Activated CD8-positive, alpha-beta T cell treated with anti-CD3 and anti-CD28 coated beads, Interleukin-2, amount 10 ng/mL, durations not matched to agents 7 days and 5 days (primary cell): ENCODE data around the gene GLRX. TPM values are rescaled to one million over a fixed set of nuclear protein-coding genes. Genes with fewer than 3 reads are reported as not detected.

Experiments
- ATAC-seq: fragments of 150-1000 bp; cut with Tn5 transposase; one replicate; pipeline ENCODE4 v1.10.0; 2021; ENCODE audit warnings: moderate library complexity
- CTCF ChIA-PET: fragments of 350-600 bp; sonication (Branson Sonifier 250); formaldehyde crosslinking; loops from one replicate; lab custom pipeline; 2021; ENCODE audit warnings: antibody characterized with exemption; lab: Charles Lee
- POLR2A ChIA-PET: fragments of 350-600 bp; sonication (Branson Sonifier 250); formaldehyde crosslinking; loops from one replicate; lab custom pipeline; 2021; ENCODE audit warnings: antibody characterized with exemption; lab: Charles Lee
- DNase-seq: peaks from one replicate; pipeline ENCODE4 v3.0.0-alpha.2; 2020
- H3K27ac Mint-ChIP-seq: one replicate; pipeline ENCODE4 v1.8.0; 2021; ENCODE audit warnings: mild to moderate bottlenecking, mixed read lengths
- H3K27me3 Mint-ChIP-seq: one replicate; pipeline ENCODE4 v1.8.0; 2021; ENCODE audit warnings: low read depth, mixed read lengths
- H3K36me3 Mint-ChIP-seq: one replicate; pipeline ENCODE4 v1.8.0; 2021; ENCODE audit warnings: low read depth, mixed read lengths
- H3K4me1 Mint-ChIP-seq: one replicate; pipeline ENCODE4 v1.8.0; 2021; ENCODE audit warnings: low read depth, mixed read lengths
- H3K4me3 Mint-ChIP-seq: one replicate; pipeline ENCODE4 v1.8.0; 2021; ENCODE audit warnings: mild to moderate bottlenecking, mixed read lengths
- H3K9me3 Mint-ChIP-seq: one replicate; pipeline ENCODE4 v1.8.0; 2022; ENCODE audit warnings: mixed read lengths; ENCODE audit not compliant: insufficient read depth
- total RNA-seq, 2 experiments: library from RNA; stranded (reverse); gene quantifications; one replicate each; pipeline ENCODE4 v1.2.3, GENCODE V29; 2021

GLRX gene
- total RNA-seq, 2 experiments from 2014 or later: 65.4 to 67.4 TPM

DNA sequence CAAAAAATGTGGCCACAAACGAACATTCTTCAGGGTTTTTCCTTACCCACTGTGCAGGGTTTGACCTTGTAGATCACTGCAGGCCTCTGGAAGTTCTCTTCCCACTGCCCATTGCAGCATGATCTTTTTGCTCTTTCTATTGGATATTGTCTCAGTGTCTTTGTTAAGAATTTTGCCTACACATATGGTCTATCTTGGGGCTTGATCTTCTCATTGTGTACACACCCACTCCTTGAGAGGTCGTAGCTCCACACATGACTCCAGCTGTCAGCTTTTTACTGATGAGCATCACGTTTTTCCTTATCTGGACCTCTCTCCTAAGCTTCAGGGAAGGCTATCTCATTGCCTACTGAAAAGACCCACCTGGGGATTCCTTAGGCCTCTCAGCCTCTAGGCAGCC lies 3.0 kb upstream of the GLRX start:
- ChIA-PET POLR2A (interaction anchor here (5.7 to 6.7 kb wide), 2 partner anchors 10 to 17 kb away, joined by 46 to 53 read pairs; no protein-coding TSS in a partner anchor), CTCF (interaction anchor here (3.3 to 9.8 kb wide), 3 partner anchors 11 to 44 kb away, joined by 38 to 130 read pairs (median 111); no protein-coding TSS in a partner anchor)
- Mint-ChIP-seq H3K4me1 (peaks cover 52% of the 10 kb centered on the region), H3K4me3 (no peak overlapping the region), H3K27me3 (no peaks in the 10 kb centered on the region), H3K36me3 (peaks cover 8% of the 10 kb centered on the region), H3K27ac (peak overlapping the region; percentile 58), H3K9me3 (no peaks in the 10 kb centered on the region)
- no peak for ATAC-seq
- no peak for DNase-seq

- no peaks in the 10 kb centered on the region for H3K27me3 Mint-ChIP-seq
- H3K4me1 Mint-ChIP-seq: peaks cover 55% of the 10 kb centered on the region
- peak overlapping the region; percentile 97 for H3K4me3 Mint-ChIP-seq
- CTCF ChIA-PET: interaction anchor here (1.1 to 9.8 kb wide), 7 partner anchors 8 to 160 kb away, joined by 3 to 130 read pairs (median 18); no protein-coding TSS in a partner anchor
- H3K9me3 Mint-ChIP-seq: no peaks in the 10 kb centered on the region
- ATAC-seq (no peak), DNase-seq (no peak)
- H3K27ac Mint-ChIP-seq: peak overlapping the region; percentile 88
- peaks cover 8% of the 10 kb centered on the region for H3K36me3 Mint-ChIP-seq
- POLR2A ChIA-PET: interaction anchor here (1.0 to 6.7 kb wide), 5 partner anchors 8 to 838 kb away, joined by 3 to 53 read pairs (median 4); partner anchors contain the start of gene CAST
Measured at GRCh38 chr5:95824747-95825146, 2.2 kb upstream of the GLRX start.

GRCh38 chr5:95823738-95824609 lies 1.4 kb upstream of the GLRX start:
- H3K4me1 Mint-ChIP-seq: peaks cover 61% of the 10 kb centered on the region
- no peaks in the 10 kb centered on the region for H3K27me3 Mint-ChIP-seq
- H3K36me3 Mint-ChIP-seq: peaks cover 11% of the 10 kb centered on the region
- ChIA-PET CTCF (interaction anchor here (0.6 to 9.8 kb wide), 12 partner anchors 8 to 513 kb away, joined by 3 to 130 read pairs (median 6); no protein-coding TSS in a partner anchor), POLR2A (interaction anchor here (1.0 to 6.7 kb wide), 7 partner anchors 8 to 839 kb away, joined by 3 to 53 read pairs (median 4); partner anchors contain the start of gene CAST)
- DNase-seq (peak; percentile 86), ATAC-seq (peak; percentile 80)
- H3K9me3 Mint-ChIP-seq: no peaks in the 10 kb centered on the region
- H3K27ac Mint-ChIP-seq: peak overlapping the region; percentile 88
- H3K4me3 Mint-ChIP-seq: peak overlapping the region; percentile 97

DNA sequence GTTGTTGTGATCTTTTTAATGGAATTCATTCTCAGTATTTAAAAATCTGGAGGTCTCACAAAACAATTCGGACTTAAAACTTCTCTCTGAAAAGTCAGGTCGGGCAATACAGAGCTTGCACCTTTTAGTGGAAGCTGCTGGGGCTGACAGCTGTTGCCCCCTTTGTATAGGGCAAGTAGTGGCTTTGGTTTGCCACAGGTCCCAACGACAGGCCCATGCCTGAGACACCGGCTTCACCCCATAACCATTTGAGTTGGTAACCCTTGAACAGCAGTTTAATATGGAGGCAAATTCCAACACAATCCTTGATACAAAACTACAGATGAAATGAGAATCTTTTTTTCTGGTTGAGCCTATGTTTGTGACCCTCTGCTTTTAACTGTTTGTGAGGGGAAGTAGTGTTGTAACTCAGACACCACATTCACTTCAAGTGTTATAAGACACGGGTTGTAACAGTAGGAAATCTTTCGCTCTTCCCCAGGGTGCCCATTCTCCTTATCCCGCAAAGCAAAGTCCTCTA lies 752 bp upstream of the GLRX start:
- H3K36me3 Mint-ChIP-seq: peaks cover 17% of the 10 kb centered on the region
- peak overlapping the region; percentile 88 for H3K27ac Mint-ChIP-seq
- ChIA-PET CTCF (interaction anchor here (1.3 to 9.8 kb wide), 11 partner anchors 9 to 179 kb away, joined by 3 to 130 read pairs (median 9); no protein-coding TSS in a partner anchor), POLR2A (interaction anchor here (1.0 to 6.7 kb wide), 7 partner anchors 8 to 839 kb away, joined by 3 to 53 read pairs (median 4); partner anchors contain the start of gene CAST)
- no peak for DNase-seq
- H3K9me3 Mint-ChIP-seq: no peaks in the 10 kb centered on the region
- H3K4me3 Mint-ChIP-seq: peak overlapping the region; percentile 97
- ATAC-seq: peak; percentile 6
- peaks cover 68% of the 10 kb centered on the region for H3K4me1 Mint-ChIP-seq
- no peaks in the 10 kb centered on the region for H3K27me3 Mint-ChIP-seq

DNA sequence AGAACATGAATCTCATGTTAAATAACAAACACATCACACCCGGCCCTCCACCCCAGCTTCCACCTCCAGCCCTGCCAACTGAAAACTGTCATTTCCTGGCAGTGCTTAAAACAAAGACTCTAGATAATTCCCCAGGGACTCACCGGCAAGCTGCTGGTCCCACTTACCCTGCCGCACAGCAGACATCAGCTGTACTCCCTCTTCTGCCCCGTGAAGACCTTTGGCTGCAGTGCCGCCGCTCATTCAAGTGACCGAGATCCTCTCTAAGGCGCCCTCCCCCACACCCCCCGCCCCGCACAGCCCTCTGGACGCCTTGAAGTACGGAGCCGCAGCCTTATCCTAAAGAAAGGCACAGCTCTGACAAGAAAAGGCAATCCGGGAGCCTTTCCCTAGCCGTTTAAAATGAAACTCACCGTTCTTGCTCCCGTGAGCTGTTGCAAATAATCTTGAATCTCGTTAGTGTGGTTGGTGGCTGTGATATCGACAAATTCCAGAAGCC lies 434 bp downstream of the GLRX start:
- DNase-seq (peak; percentile 51), ATAC-seq (peak; percentile 14)
- H3K9me3 Mint-ChIP-seq: no peaks in the 10 kb centered on the region
- POLR2A ChIA-PET: interaction anchor here (0.8 to 6.7 kb wide), 6 partner anchors 9 to 26 kb away, joined by 3 to 53 read pairs (median 4); no protein-coding TSS in a partner anchor
- H3K36me3 Mint-ChIP-seq: peaks cover 21% of the 10 kb centered on the region
- H3K4me1 Mint-ChIP-seq: peaks cover 71% of the 10 kb centered on the region
- peak overlapping the region; percentile 88 for H3K27ac Mint-ChIP-seq
- no peaks in the 10 kb centered on the region for H3K27me3 Mint-ChIP-seq
- H3K4me3 Mint-ChIP-seq: peak overlapping the region; percentile 97
- CTCF ChIA-PET: interaction anchor here (0.6 to 9.8 kb wide), 14 partner anchors 9 to 178 kb away, joined by 3 to 130 read pairs (median 6); no protein-coding TSS in a partner anchor

DNA sequence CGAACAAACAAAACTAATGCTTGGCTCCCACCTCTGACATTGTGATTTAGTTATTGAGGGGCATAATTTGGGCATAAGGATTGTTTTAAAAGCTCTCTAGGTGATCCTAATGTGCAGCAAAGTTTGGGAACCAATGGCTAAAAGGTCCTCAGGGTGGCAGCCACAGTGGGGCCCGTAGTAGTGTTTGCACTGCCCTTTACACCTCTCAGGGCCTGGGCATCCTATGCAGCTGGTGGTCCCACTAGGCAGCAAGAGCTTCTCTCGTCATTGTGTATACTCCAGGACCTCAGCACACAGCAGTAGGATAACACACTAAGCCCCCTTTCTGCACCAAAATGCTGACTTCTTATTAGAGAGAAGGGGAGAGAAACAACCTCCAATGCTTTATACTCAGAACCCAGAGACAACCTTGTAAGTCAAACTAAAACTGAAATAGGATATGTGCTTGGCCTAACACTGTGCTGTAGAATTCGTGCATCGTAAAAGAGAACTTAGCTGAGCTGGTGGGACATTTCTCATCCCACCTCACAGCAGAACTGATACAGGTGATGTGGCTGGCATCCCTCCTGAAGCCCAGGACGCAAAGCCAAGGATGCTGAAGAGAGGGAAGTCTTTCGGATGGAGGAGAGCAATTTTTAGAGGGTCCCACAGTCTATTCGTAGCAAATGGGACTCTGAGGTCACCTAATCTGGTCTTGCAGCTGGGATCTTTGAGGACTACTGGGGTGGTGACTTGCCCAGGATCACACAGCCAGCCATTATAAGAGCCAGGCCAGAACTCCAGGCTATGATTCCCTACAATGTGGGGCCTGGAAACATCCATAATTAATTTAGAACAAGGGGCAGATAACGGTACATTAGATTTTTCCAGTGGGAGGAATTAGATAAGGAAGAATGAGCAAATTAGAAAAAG lies 1.2 kb downstream of the GLRX start:
- CTCF ChIA-PET: interaction anchor here (0.6 to 9.8 kb wide), 10 partner anchors 9 to 177 kb away, joined by 3 to 130 read pairs (median 6); no protein-coding TSS in a partner anchor
- ATAC-seq (no peak), DNase-seq (no peak)
- Mint-ChIP-seq H3K36me3 (peaks cover 25% of the 10 kb centered on the region), H3K9me3 (no peaks in the 10 kb centered on the region), H3K27me3 (no peaks in the 10 kb centered on the region), H3K4me3 (peak overlapping the region; percentile 97), H3K4me1 (peaks cover 78% of the 10 kb centered on the region), H3K27ac (peak overlapping the region; percentile 88)
- POLR2A ChIA-PET: interaction anchor here (0.8 to 6.7 kb wide), 5 partner anchors 9 to 177 kb away, joined by 3 to 53 read pairs (median 3); no protein-coding TSS in a partner anchor

GRCh38 chr5:95818181-95819147 lies 4.1 kb downstream of the GLRX start:
- POLR2A ChIA-PET: interaction anchor here (0.7 to 6.7 kb wide), 4 partner anchors 9 to 29 kb away, joined by 3 to 53 read pairs (median 3); no protein-coding TSS in a partner anchor
- Mint-ChIP-seq H3K4me3 (peak overlapping the region; percentile 69), H3K27ac (peak overlapping the region; percentile 69), H3K36me3 (peaks cover 52% of the 10 kb centered on the region), H3K4me1 (peaks cover 74% of the 10 kb centered on the region), H3K9me3 (no peaks in the 10 kb centered on the region), H3K27me3 (no peaks in the 10 kb centered on the region)
- DNase-seq (no peak), ATAC-seq (peak; percentile 21)
- CTCF ChIA-PET: interaction anchor here (0.9 to 9.8 kb wide), 13 partner anchors 10 to 195 kb away, joined by 3 to 130 read pairs (median 4); no protein-coding TSS in a partner anchor

DNA sequence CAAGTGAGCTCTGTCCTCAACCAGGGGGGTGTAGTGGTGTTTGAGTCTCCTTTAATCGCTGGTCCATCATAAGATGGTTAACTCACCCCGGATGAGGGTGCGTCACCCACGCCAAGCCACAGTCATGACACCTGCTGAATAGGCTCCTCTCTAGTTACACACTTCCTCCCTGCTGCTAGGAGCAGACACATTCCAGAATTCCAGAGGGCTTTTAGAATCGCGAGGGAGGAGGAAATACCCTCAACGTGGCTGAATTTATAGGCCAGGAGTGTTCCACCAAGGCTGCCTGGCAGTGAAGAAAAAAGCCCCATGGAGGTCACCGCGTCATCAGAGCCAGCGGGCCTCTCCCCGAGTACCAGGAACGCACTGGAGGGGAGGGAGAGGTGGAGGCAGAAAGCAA lies 5.1 kb downstream of the GLRX start:
- ATAC-seq (no peak), DNase-seq (no peak)
- H3K27me3 Mint-ChIP-seq: no peaks in the 10 kb centered on the region
- H3K36me3 Mint-ChIP-seq: peaks cover 59% of the 10 kb centered on the region
- H3K4me3 Mint-ChIP-seq: peak overlapping the region; percentile 69
- no peaks in the 10 kb centered on the region for H3K9me3 Mint-ChIP-seq
- CTCF ChIA-PET: interaction anchor here (0.9 to 9.8 kb wide), 10 partner anchors 9 to 1052 kb away, joined by 3 to 130 read pairs (median 4); no protein-coding TSS in a partner anchor
- POLR2A ChIA-PET: interaction anchor here (1.0 to 1.3 kb wide), 2 partner anchors 8 to 17 kb away, joined by 3 read pairs; no protein-coding TSS in a partner anchor
- H3K4me1 Mint-ChIP-seq: peaks cover 76% of the 10 kb centered on the region
- peak overlapping the region; percentile 69 for H3K27ac Mint-ChIP-seq

- peak overlapping the region; percentile 69 for H3K4me3 Mint-ChIP-seq
- H3K4me1 Mint-ChIP-seq: peaks cover 82% of the 10 kb centered on the region
- H3K27ac Mint-ChIP-seq: peak overlapping the region; percentile 6
- ATAC-seq: no peak
- no peaks in the 10 kb centered on the region for H3K27me3 Mint-ChIP-seq
- H3K9me3 Mint-ChIP-seq: no peaks in the 10 kb centered on the region
- ChIA-PET POLR2A (no interaction called here), CTCF (interaction anchor here (0.8 to 9.8 kb wide), 6 partner anchors 8 to 1053 kb away, joined by 3 to 130 read pairs (median 3); no protein-coding TSS in a partner anchor)
- DNase-seq: no peak
- H3K36me3 Mint-ChIP-seq: peaks cover 65% of the 10 kb centered on the region
Measured at GRCh38 chr5:95816776-95817175, 5.8 kb downstream of the GLRX start.
